HEK293T (cell line): ENCODE data around the gene SETD3.

Experiments used
- FOXK2 ChIP-seq: fragments of 450-650 bp; IDR thresholded peaks from 2 replicates; pipeline ENCODE4 v1.6.1; 2016; ENCODE audit warnings: mild to moderate bottlenecking
- L3MBTL2 ChIP-seq: fragments of 450-650 bp; conservative IDR thresholded peaks from 2 replicates; pipeline ENCODE4 v1.6.1; 2016; ENCODE audit warnings: mild to moderate bottlenecking

- TF ChIP-seq FOXK2, result no peak
- no peak for TF ChIP-seq L3MBTL2
These were observed 21.1 kb downstream of the SETD3 start for GRCh38 chr14:99459481-99460100.
